H1 (cell line): ENCODE data around the gene MBD5. TPM values are rescaled to one million over a fixed set of nuclear protein-coding genes. Genes with fewer than 3 reads are reported as not detected.

Experiments used
- CTCF ChIA-PET: fragments of 300-600 bp; sonication (Branson Sonifier 250); formaldehyde crosslinking; loops from one replicate; lab custom pipeline; 2021; ENCODE audit not compliant: partially characterized antibody; lab: Charles Lee
- POLR2A ChIA-PET: fragments of 300-600 bp; sonication (Branson Sonifier 250); formaldehyde crosslinking; loops from one replicate; lab custom pipeline; 2021; ENCODE audit warnings: inconsistent platforms; ENCODE audit not compliant: partially characterized antibody; lab: Charles Lee
- DNase-seq, 2 experiments: peaks; one replicate each; pipeline versions ENCODE4 v3.0.0 to v3.0.0-alpha.2; 2010 to 2022; ENCODE audit warnings: low spot score in 2 of 2, low read depth in 1 of 2, mixed read lengths in 1 of 2
- FAIRE-seq: peaks from 2 replicates; lab custom pipeline; 2011; peaks lifted over from hg19 to GRCh38; lab: Jason Lieb, UNC
- H2AFZ ChIP-seq: 2 replicates; pipeline ENCODE4 v1.8.1; 2012; ENCODE audit warnings: low read length, inconsistent platforms
- H2AK5ac ChIP-seq: 2 replicates; pipeline ENCODE4 v1.6.1; 2013; ENCODE audit warnings: low read depth, low read length
- H2BK120ac ChIP-seq: replicated peaks from 2 replicates; pipeline ENCODE3; 2013; ENCODE audit warnings: low read depth, low read length, inconsistent platforms
- H2BK12ac ChIP-seq: 2 replicates; pipeline ENCODE4 v1.6.1; 2013; ENCODE audit warnings: low read depth, low read length
- H2BK15ac ChIP-seq: 2 replicates; pipeline ENCODE4 v1.6.1; 2013; ENCODE audit warnings: low read length
- H2BK20ac ChIP-seq: 2 replicates; pipeline ENCODE4 v1.6.1; 2013; ENCODE audit warnings: low read length
- H2BK5ac ChIP-seq: 2 replicates; pipeline ENCODE4 v1.6.1; 2013; ENCODE audit warnings: low read depth, low read length
- H3K14ac ChIP-seq: 2 replicates; pipeline ENCODE4 v1.6.1; 2013; ENCODE audit warnings: inconsistent platforms; ENCODE audit not compliant: insufficient read length
- H3K18ac ChIP-seq: 2 replicates; pipeline ENCODE4 v1.6.1; 2013; ENCODE audit warnings: low read length; ENCODE audit errors: extremely low read depth
- H3K23ac ChIP-seq: 2 replicates; pipeline ENCODE4 v1.6.1; 2013; ENCODE audit warnings: inconsistent platforms; ENCODE audit not compliant: insufficient read length
- H3K23me2 ChIP-seq: 2 replicates; pipeline ENCODE4 v1.6.1; 2013; ENCODE audit warnings: low read depth, low read length
- H3K27ac ChIP-seq: 2 replicates; pipeline ENCODE4 v1.6.1; 2011; ENCODE audit warnings: low read depth, low read length, inconsistent platforms
- H3K27me3 ChIP-seq, 4 experiments: replicated peaks in 1 of 4; 1 replicate in 1 of 4; 2 replicates in 3 of 4; pipeline versions ENCODE4 v1.6.1 to v1.8.1; 2011 to 2013; ENCODE audit warnings: low read length in 3 of 4, mild to moderate bottlenecking in 3 of 4, inconsistent platforms in 2 of 4, mixed read lengths in 2 of 4, moderate library complexity in 1 of 4; ENCODE audit not compliant: control insufficient read depth in 3 of 4, insufficient read depth in 3 of 4; ENCODE audit errors: extremely low read depth in 1 of 4
- H3K36me3 ChIP-seq, 4 experiments: 2 replicates each; pipeline versions ENCODE4 v1.6.1 to v1.8.1; 2011 to 2013; ENCODE audit warnings: mild to moderate bottlenecking in 4 of 4, low read length in 3 of 4, moderate library complexity in 2 of 4, control low read depth in 1 of 4, inconsistent platforms in 1 of 4; ENCODE audit not compliant: insufficient read depth in 4 of 4, control insufficient read depth in 2 of 4
- H3K4ac ChIP-seq: replicated peaks from 2 replicates; pipeline ENCODE3; 2013; ENCODE audit warnings: low read length, low read depth, mixed read lengths, inconsistent platforms; ENCODE audit not compliant: insufficient read length
- H3K4me1 ChIP-seq, 4 experiments: replicated peaks in 1 of 4; 1 replicate in 1 of 4; 2 replicates in 3 of 4; pipeline versions ENCODE4 v1.6.1 to v1.8.1; 2011 to 2013; ENCODE audit warnings: low read length in 3 of 4, inconsistent platforms in 2 of 4, mixed read lengths in 1 of 4; ENCODE audit not compliant: insufficient read depth in 4 of 4, control insufficient read depth in 3 of 4
- H3K4me2 ChIP-seq, 2 experiments: 2 replicates each; pipeline versions ENCODE4 v1.6.1 to v1.8.1; 2011 to 2013; ENCODE audit warnings: low read depth in 2 of 2, low read length in 2 of 2, control low read depth in 1 of 2, inconsistent platforms in 1 of 2, mild to moderate bottlenecking in 1 of 2; ENCODE audit not compliant: insufficient read depth in 1 of 2
- H3K4me3 ChIP-seq, 4 experiments: fragments of 200-600, 300-600 bp in 1 of 4; sonication (generic), shearing (Covaris generic), sonication (Bioruptor Twin) in 1 of 4; 2 replicates each; pipeline versions ENCODE4 v1.5.1 to v1.8.1; 2011 to 2016; ENCODE audit warnings: low read length in 4 of 4, low read depth in 3 of 4, control low read depth in 2 of 4, inconsistent platforms in 2 of 4, mild to moderate bottlenecking in 2 of 4, mixed read lengths in 1 of 4, moderate library complexity in 1 of 4; ENCODE audit not compliant: insufficient read depth in 2 of 4; ENCODE audit errors: extremely low read depth in 1 of 4
- H3K56ac ChIP-seq: replicated peaks from 2 replicates; pipeline ENCODE3; 2013; ENCODE audit warnings: low read depth, mild to moderate bottlenecking, mixed read lengths, low read length, inconsistent platforms; ENCODE audit not compliant: insufficient read length
- H3K79me1 ChIP-seq: 2 replicates; pipeline ENCODE4 v1.6.1; 2013; ENCODE audit warnings: low read depth, low read length, control low read depth
- H3K79me2 ChIP-seq, 2 experiments: 2 replicates each; pipeline versions ENCODE4 v1.6.1 to v1.8.1; 2012 to 2013; ENCODE audit warnings: low read length in 2 of 2, mild to moderate bottlenecking in 2 of 2, inconsistent platforms in 1 of 2; ENCODE audit not compliant: insufficient read depth in 2 of 2, control insufficient read depth in 1 of 2
- H3K9ac ChIP-seq, 4 experiments: replicated peaks in 1 of 4; 1 replicate in 1 of 4; 2 replicates in 3 of 4; pipeline versions ENCODE4 v1.6.1 to v1.8.1; 2011 to 2013; ENCODE audit warnings: low read depth in 3 of 4, low read length in 3 of 4, control low read depth in 2 of 4, mild to moderate bottlenecking in 2 of 4, moderate library complexity in 2 of 4, inconsistent platforms in 1 of 4; ENCODE audit errors: extremely low read depth in 1 of 4
- H3K9me3 ChIP-seq, 2 experiments: 2 replicates each; pipeline versions ENCODE4 v1.6.1 to v1.8.1; 2012 to 2013; ENCODE audit warnings: mild to moderate bottlenecking in 2 of 2, moderate library complexity in 2 of 2, control low read depth in 1 of 2, inconsistent platforms in 1 of 2, low read depth in 1 of 2, low read length in 1 of 2, mixed read lengths in 1 of 2; ENCODE audit not compliant: insufficient read depth in 2 of 2
- H4K20me1 ChIP-seq, 2 experiments: replicated peaks in 1 of 2; 2 replicates each; pipeline versions ENCODE3 to v1.8.1; 2011 to 2013; ENCODE audit warnings: inconsistent platforms in 2 of 2, low read length in 2 of 2, mild to moderate bottlenecking in 1 of 2; ENCODE audit not compliant: insufficient read depth in 2 of 2, control insufficient read depth in 1 of 2
- H4K5ac ChIP-seq: 2 replicates; pipeline ENCODE4 v1.6.1; 2013; ENCODE audit warnings: low read length, low read depth, mixed read lengths, inconsistent platforms; ENCODE audit not compliant: insufficient read length
- H4K8ac ChIP-seq: 2 replicates; pipeline ENCODE4 v1.8.0; 2013; ENCODE audit warnings: mild to moderate bottlenecking, moderate library complexity, low read length, inconsistent platforms; ENCODE audit not compliant: insufficient read depth; ENCODE audit errors: extremely low read depth
- H4K91ac ChIP-seq: replicated peaks from 2 replicates; pipeline ENCODE3; 2013; ENCODE audit warnings: low read length, mixed read lengths, inconsistent platforms; ENCODE audit not compliant: insufficient read length
- BACH1 ChIP-seq: IDR thresholded peaks from 2 replicates; pipeline ENCODE4 v1.6.1; 2012; ENCODE audit warnings: low read length, improper control_type of control experiment
- HDAC6 ChIP-seq: IDR thresholded peaks from one replicate; pipeline ENCODE4 v1.7.1; 2012; ENCODE audit warnings: low read depth, mild to moderate bottlenecking, inconsistent platforms, low read length, moderate library complexity
- PHF8 ChIP-seq: fragments of 200-600 bp; sonication (generic); conservative IDR thresholded peaks from 2 replicates; pipeline ENCODE4 v1.7.1; 2012; ENCODE audit warnings: low read depth, mild to moderate bottlenecking, inconsistent platforms, low read length, moderate library complexity
- RBBP5 ChIP-seq: IDR thresholded peaks from 2 replicates; pipeline ENCODE4 v1.7.1; 2012; ENCODE audit warnings: low read depth, mild to moderate bottlenecking, inconsistent platforms, low read length, moderate library complexity, borderline replicate concordance
- WGBS, 2 experiments: shearing (Covaris generic) in 1 of 2; methylation state at CpG; one replicate each; pipeline versions ENCODE4 v1.1.6 to v1.1.7; 2013 to 2015; ENCODE audit warnings: low lambda C conversion rate in 2 of 2, mixed read lengths in 2 of 2, inconsistent platforms in 1 of 2, low coverage in 1 of 2, missing lambda C conversion rate in 1 of 2; ENCODE audit not compliant: insufficient replicate concordance in 2 of 2, insufficient coverage in 1 of 2, insufficient read length in 1 of 2; ENCODE audit errors: extremely low coverage in 1 of 2, missing lambda C conversion rate in 1 of 2; 5-methylcytosine and 5-hydroxymethylcytosine counted together
- polyA plus RNA-seq, 7 experiments: library from polyadenylated mRNA; depleted of rRNA in 3 of 7; stranded (reverse) in 5 of 7; unstranded in 2 of 7; fragments of >200 nt in 5 of 7; fragments of 200-250 nt in 2 of 7; gene quantifications; 1 replicate in 5 of 7; 2 replicates in 1 of 7; 4 replicates in 1 of 7; pipeline versions ENCODE4 v1.2.1 to v1.2.3, GENCODE V29; 2011 to 2013; ENCODE audit warnings: missing spikeins in 2 of 7, mixed read lengths in 2 of 7
- total RNA-seq: library from RNA; stranded (reverse); fragmentation: NEBNext Ultra II Directional; extraction: Animal tissue kit (Norgen Biotek cat#: 25700); gene quantifications from 2 replicates; pipeline ENCODE4 v1.2.1, GENCODE V29; 2021

MBD5 gene
- total and polyA plus RNA-seq, 2 of the 8 experiments (the other 6 are each of a cell fraction or from before 2014, with no cell fraction given) = 9.7 to 29.4 TPM

GRCh38 chr2:148517822-148518221 lies 496.9 kb downstream of the MBD5 start:
- no peak overlapping the region for H2BK5ac ChIP-seq
- peaks cover 2% of the 10 kb centered on the region; the same call in 1 of the 2 replicates for H3K23me2 ChIP-seq
- H2BK15ac ChIP-seq = no peak overlapping the region
- H4K8ac ChIP-seq = no peak overlapping the region
- no peak overlapping the region for H2AFZ ChIP-seq
- H3K18ac ChIP-seq = no peak overlapping the region
- H3K14ac ChIP-seq = no peak overlapping the region
- no peak for DNase-seq
- peaks cover 0 to 8% (median 5%) of the 10 kb centered on the region in 4 experiments for H3K4me1 ChIP-seq
- no peaks in the 10 kb centered on the region for H3K9me3 ChIP-seq
- no peak overlapping the region for H3K27ac ChIP-seq
- no peak overlapping the region for H3K4me2 ChIP-seq
- H3K4ac ChIP-seq = no peak overlapping the region
- no peak overlapping the region for H4K5ac ChIP-seq
- no peaks in the 10 kb centered on the region for H3K79me1 ChIP-seq
- H3K79me2 ChIP-seq = no peaks in the 10 kb centered on the region
- no peak overlapping the region for H3K4me3 ChIP-seq
- H3K27me3 ChIP-seq = no peaks in the 10 kb centered on the region
- no peak for FAIRE-seq
- 86% methylated on average over 5 of the region's 5 CpGs; no CpG with 5 or more reads in 1 of the 2 experiments for WGBS, 2 experiments
- peak overlapping the region; percentile 1; the same call in 1 of the 2 replicates for H2BK20ac ChIP-seq
- H2BK120ac ChIP-seq = no peak overlapping the region
- no peaks in the 10 kb centered on the region for H4K20me1 ChIP-seq
- POLR2A ChIA-PET = interaction anchor here (1.3 kb wide), 1 partner anchor 21 kb away, joined by 3 read pairs; no protein-coding TSS in a partner anchor
- H4K91ac ChIP-seq = no peak overlapping the region
- H3K23ac ChIP-seq = no peak overlapping the region
- CTCF ChIA-PET = interaction anchor here (0.8 to 1.2 kb wide), 2 partner anchors 8 to 112 kb away, joined by 3 to 8 read pairs; no protein-coding TSS in a partner anchor
- H3K56ac ChIP-seq = no peak overlapping the region
- H3K9ac ChIP-seq = no peak overlapping the region
- no peak overlapping the region for H2AK5ac ChIP-seq
- no peaks in the 10 kb centered on the region for H3K36me3 ChIP-seq
- no peak overlapping the region for H2BK12ac ChIP-seq
- TF ChIP-seq HDAC6 (no peak), BACH1 (no peak), PHF8 (no peak), RBBP5 (no peak)
